Measurements from ENCODE around the gene NKPD1.

Gene NKPD1

GRCh38 chr19:45159210-45159970, 1.4 kb downstream of the NKPD1 start:
- DNase-seq, result no peak
- Histone ChIP-seq H3K9me3 (no peaks in the 10 kb centered on the region), H3K4me1 (no peaks in the 10 kb centered on the region), H3K36me3 (no peaks in the 10 kb centered on the region), H3K27me3 (no peaks in the 10 kb centered on the region), H3K4me3 (ENCODE audit: low read depth, low read length) (no peak overlapping the region)
- TF ChIP-seq CTCF (IDR thresholded peaks at IDR 0.05; ENCODE audit: low read depth, low read length), result no peak

- no peak for DNase-seq
- Histone ChIP-seq H3K4me3 (ENCODE audit: low read depth, low read length) (no peak overlapping the region), H3K36me3 (no peaks in the 10 kb centered on the region), H3K4me1 (no peaks in the 10 kb centered on the region), H3K27me3 (no peaks in the 10 kb centered on the region), H3K9me3 (no peaks in the 10 kb centered on the region)
- no peak for TF ChIP-seq CTCF (IDR thresholded peaks at IDR 0.05; ENCODE audit: low read depth, low read length)
Observed at GRCh38 chr19:45158503-45159209, 2.1 kb downstream of the NKPD1 start.

- Histone ChIP-seq H3K4me1 (no peaks in the 10 kb centered on the region; the same call in 1 of the 2 replicates), H3K9me3 (peaks cover 7% of the 10 kb centered on the region; the same call in 1 of the 2 replicates), H3K4me3 (ENCODE audit: low read depth, low read length) (no peak overlapping the region), H3K27me3 (peaks cover 13% of the 10 kb centered on the region), H3K36me3 (peaks cover 4% of the 10 kb centered on the region; the same call in 1 of the 2 replicates)
- TF ChIP-seq CTCF (IDR thresholded peaks at IDR 0.05; ENCODE audit: low read depth, low read length), result no peak
- peak; percentile 14 for DNase-seq
Observed at GRCh38 chr19:45156751-45157150, 4.0 kb downstream of the NKPD1 start.

GRCh38 chr19:45156011-45156630, 4.7 kb downstream of the NKPD1 start:
- Histone ChIP-seq H3K4me1 (no peaks in the 10 kb centered on the region; the same call in none of the 2 replicates), H3K27me3 (peaks cover 13% of the 10 kb centered on the region), H3K9me3 (peaks cover 7% of the 10 kb centered on the region; the same call in 1 of the 2 replicates), H3K36me3 (peaks cover 4% of the 10 kb centered on the region; the same call in 1 of the 2 replicates), H3K4me3 (ENCODE audit: low read depth, low read length) (no peak overlapping the region)
- DNase-seq, result peak; percentile 12
- TF ChIP-seq CTCF (IDR thresholded peaks at IDR 0.05; ENCODE audit: low read depth, low read length), result no peak

- TF ChIP-seq CTCF (IDR thresholded peaks at IDR 0.05; ENCODE audit: low read depth, low read length), result no peak
- Histone ChIP-seq H3K27me3 (peaks cover 13% of the 10 kb centered on the region), H3K4me1 (peaks cover 4% of the 10 kb centered on the region), H3K9me3 (peaks cover 7% of the 10 kb centered on the region; the same call in 1 of the 2 replicates), H3K4me3 (ENCODE audit: low read depth, low read length) (peak overlapping the region; percentile 41), H3K36me3 (peaks cover 7% of the 10 kb centered on the region; the same call in 1 of the 2 replicates)
- peak; percentile 12 for DNase-seq
Observed at GRCh38 chr19:45154064-45154827, 6.5 kb downstream of the NKPD1 start.

Measured in BE2C (cell line).